Large intestine (tissue), 3 donors: ENCODE results near the gene ENPEP. TPM values are rescaled to one million over a fixed set of nuclear protein-coding genes. Genes with fewer than 3 reads are reported as not detected.
"Not testable (repeated sequence)": the region's sequence is repeated elsewhere in the genome, so short reads cannot be mapped to it uniquely, and the experiment has no call there.

Experiments used
- DNase-seq, 2 donors: peaks; one replicate each; pipeline versions ENCODE4 v3.0.0 to v3.0.0-alpha.2; 2013
- H3K27ac ChIP-seq: one replicate; pipeline ENCODE4 v1.5.1; 2013; ENCODE audit warnings: low read length
- H3K27me3 ChIP-seq: 2 replicates; pipeline ENCODE4 v1.6.1; 2013; ENCODE audit warnings: low read length; ENCODE audit not compliant: control insufficient read depth, insufficient read depth
- H3K36me3 ChIP-seq: 2 replicates; pipeline ENCODE4 v1.6.1; 2013; ENCODE audit warnings: low read length; ENCODE audit not compliant: control insufficient read depth, insufficient read depth
- H3K4me1 ChIP-seq: one replicate; pipeline ENCODE4 v1.6.1; 2013; ENCODE audit warnings: low read length; ENCODE audit not compliant: control insufficient read depth, insufficient read depth
- H3K4me3 ChIP-seq: one replicate; pipeline ENCODE4 v1.5.1; 2013; ENCODE audit warnings: low read length
- H3K9me3 ChIP-seq: one replicate; pipeline ENCODE4 v1.6.1; 2013; ENCODE audit warnings: mild to moderate bottlenecking, low read depth, low read length, moderate library complexity; ENCODE audit not compliant: control insufficient read depth
- WGBS: methylation state at CpG from one replicate; pipeline ENCODE4 v1.1.5; 2013; ENCODE audit warnings: low lambda C conversion rate; ENCODE audit not compliant: insufficient coverage; 5-methylcytosine and 5-hydroxymethylcytosine counted together
- polyA plus RNA-seq: library from polyadenylated mRNA; unstranded; fragments of 120-200 nt; gene quantifications from one replicate; pipeline ENCODE4 v1.2.1, GENCODE V29; 2013

Gene ENPEP
- polyA plus RNA-seq, 1 donor: 24.6 TPM

GRCh38 chr4:110484029-110484428 is 8.1 kb downstream of the ENPEP start:
- H3K4me1 ChIP-seq: peaks cover 15% of the 10 kb centered on the region
- no peaks in the 10 kb centered on the region for H3K27me3 ChIP-seq
- no CpG with 5 or more reads among the region's 2 CpGs for whole genome bisulfite sequencing
- H3K27ac ChIP-seq: no peak overlapping the region
- DNase-seq: no peak
- no peak overlapping the region for H3K4me3 ChIP-seq
- no peaks in the 10 kb centered on the region for H3K9me3 ChIP-seq
- no peaks in the 10 kb centered on the region for H3K36me3 ChIP-seq

- Histone ChIP-seq H3K27ac (no peak overlapping the region), H3K27me3 (no peaks in the 10 kb centered on the region), H3K9me3 (no peaks in the 10 kb centered on the region), H3K4me1 (peaks cover 15% of the 10 kb centered on the region), H3K4me3 (no peak overlapping the region), H3K36me3 (no peaks in the 10 kb centered on the region)
- no CpG with 5 or more reads among the region's 5 CpGs for WGBS
- DNase-seq: no peak
Measured at GRCh38 chr4:110484767-110485166, 8.8 kb downstream of the ENPEP start.

GRCh38 chr4:110485452-110485851 is 9.5 kb downstream of the ENPEP start:
- Histone ChIP-seq H3K4me1 (peaks cover 15% of the 10 kb centered on the region), H3K27me3 (no peaks in the 10 kb centered on the region), H3K4me3 (no peak overlapping the region), H3K27ac (peak overlapping the region; percentile 61), H3K36me3 (no peaks in the 10 kb centered on the region), H3K9me3 (no peaks in the 10 kb centered on the region)
- 100% methylated on average over 1 of the region's 1 CpG for WGBS
- DNase-seq: no peak

- H3K9me3 ChIP-seq: no peaks in the 10 kb centered on the region
- H3K4me1 ChIP-seq: peaks cover 15% of the 10 kb centered on the region
- peak overlapping the region; percentile 61 for H3K27ac ChIP-seq
- H3K36me3 ChIP-seq: no peaks in the 10 kb centered on the region
- DNase-seq: peak in 1 of 2 donors; percentile 53
- H3K4me3 ChIP-seq: no peak overlapping the region
- H3K27me3 ChIP-seq: no peaks in the 10 kb centered on the region
- WGBS: 33% methylated on average over 2 of the region's 4 CpGs
Measured at GRCh38 chr4:110486256-110486655, 10.3 kb downstream of the ENPEP start.

GRCh38 chr4:110486850-110487249 is 10.9 kb downstream of the ENPEP start:
- not testable (repeated sequence) for DNase-seq, H3K4me3 ChIP-seq, H3K36me3 ChIP-seq, H3K9me3 ChIP-seq, H3K27me3 ChIP-seq
- WGBS: 100% methylated on average over 1 of the region's 4 CpGs
- peaks cover 15% of the 10 kb centered on the region for H3K4me1 ChIP-seq
- peak overlapping the region; percentile 61 for H3K27ac ChIP-seq

- peak; percentile 80 to 90 for DNase-seq
- H3K27ac ChIP-seq: peak overlapping the region; percentile 72
Measured at GRCh38 chr4:110487873-110488272, 11.9 kb downstream of the ENPEP start.

GRCh38 chr4:110489901-110490508 is 14.1 kb downstream of the ENPEP start:
- no peaks in the 10 kb centered on the region for H3K27me3 ChIP-seq
- no peak overlapping the region for H3K4me3 ChIP-seq
- WGBS: 94% methylated on average over 2 of the region's 6 CpGs
- no peaks in the 10 kb centered on the region for H3K9me3 ChIP-seq
- H3K27ac ChIP-seq: no peak overlapping the region
- H3K4me1 ChIP-seq: peaks cover 15% of the 10 kb centered on the region
- H3K36me3 ChIP-seq: peaks cover 5% of the 10 kb centered on the region
- no peak for DNase-seq

More at GRCh38 chr4:110487873-110488272, 11.9 kb downstream of the ENPEP start:
- Histone ChIP-seq H3K27me3 (no peaks in the 10 kb centered on the region), H3K9me3 (no peaks in the 10 kb centered on the region), H3K4me3 (no peak overlapping the region), H3K36me3 (peaks cover 5% of the 10 kb centered on the region), H3K4me1 (peaks cover 15% of the 10 kb centered on the region)

GRCh38 chr4:110492522-110492921 is 16.6 kb downstream of the ENPEP start:
- Histone ChIP-seq H3K4me3 (no peak overlapping the region), H3K4me1 (no peaks in the 10 kb centered on the region), H3K27ac (no peak overlapping the region), H3K36me3 (peaks cover 5% of the 10 kb centered on the region), H3K9me3 (no peaks in the 10 kb centered on the region), H3K27me3 (no peaks in the 10 kb centered on the region)
- no peak for DNase-seq
- 100% methylated on average over 1 of the region's 5 CpGs for WGBS

GRCh38 chr4:110493520-110493919 is 17.6 kb downstream of the ENPEP start:
- no peaks in the 10 kb centered on the region for H3K4me1 ChIP-seq
- no peak overlapping the region for H3K27ac ChIP-seq
- WGBS: no CpG with 5 or more reads among the region's 1 CpG
- no peaks in the 10 kb centered on the region for H3K9me3 ChIP-seq
- H3K27me3 ChIP-seq: no peaks in the 10 kb centered on the region
- H3K36me3 ChIP-seq: peaks cover 5% of the 10 kb centered on the region
- H3K4me3 ChIP-seq: no peak overlapping the region
- DNase-seq: no peak

GRCh38 chr4:110498420-110498819 is 22.5 kb downstream of the ENPEP start:
- Histone ChIP-seq H3K4me3 (no peak overlapping the region), H3K9me3 (peaks cover 3% of the 10 kb centered on the region), H3K36me3 (no peaks in the 10 kb centered on the region), H3K4me1 (peaks cover 2% of the 10 kb centered on the region), H3K27me3 (no peaks in the 10 kb centered on the region), H3K27ac (peak overlapping the region; percentile 40)
- DNase-seq: no peak
- 90% methylated on average over 2 of the region's 5 CpGs for WGBS

- H3K4me3 ChIP-seq: no peak overlapping the region
- DNase-seq: peak; percentile 34 to 78
- H3K27ac ChIP-seq: peak overlapping the region; percentile 52
- 14% methylated on average over 1 of the region's 4 CpGs for WGBS
- H3K27me3 ChIP-seq: no peaks in the 10 kb centered on the region
- H3K9me3 ChIP-seq: peaks cover 3% of the 10 kb centered on the region
- H3K36me3 ChIP-seq: no peaks in the 10 kb centered on the region
- peaks cover 6% of the 10 kb centered on the region for H3K4me1 ChIP-seq
Measured at GRCh38 chr4:110499126-110499525, 23.2 kb downstream of the ENPEP start.
